Transverse colon (tissue), 4 donors: ENCODE results near the gene UBE2G1.

ENCODE experiments used
- CTCF ChIP-seq, 5 experiments: fragments of 200-600 bp in 3 of 5; fragments of 450-650 bp in 2 of 5; sonication (generic) in 3 of 5; IDR thresholded peaks; 1 replicate in 2 of 5; 2 replicates in 3 of 5; pipeline ENCODE4 v1.5.1; 2016 to 2017; ENCODE audit warnings: antibody characterized with exemption in 5 of 5, inconsistent platforms in 3 of 5, mild to moderate bottlenecking in 2 of 5, moderate library complexity in 1 of 5
- EP300 ChIP-seq: sonication (generic); formaldehyde crosslinking; IDR thresholded peaks from one replicate; pipeline ENCODE4 v1.6.1; 2017; ENCODE audit warnings: antibody characterized with exemption, low read depth
- POLR2A ChIP-seq: fragments of 450-650 bp; IDR thresholded peaks from one replicate; pipeline ENCODE4 v1.6.1; 2016; ENCODE audit warnings: antibody characterized with exemption, mild to moderate bottlenecking, moderate library complexity
- POLR2AphosphoS5 ChIP-seq, 3 donors: sonication (generic); formaldehyde crosslinking; IDR thresholded peaks; one replicate each; pipeline ENCODE4 v1.6.1; 2016; ENCODE audit warnings: antibody characterized with exemption in 3 of 3

GRCh38 chr17:4386406-4386805 lies 19.9 kb upstream of the UBE2G1 start:
- TF ChIP-seq POLR2AphosphoS5 (IDR thresholded peaks at IDR 0.05), result no peak
- TF ChIP-seq CTCF (IDR thresholded peaks at IDR 0.05), result no peak
- no peak for TF ChIP-seq EP300
- no peak for TF ChIP-seq POLR2A
